CD4-positive, alpha-beta T cell (primary cell): ENCODE data around the gene RPL27A. TPM values are rescaled to one million over a fixed set of nuclear protein-coding genes. Genes with fewer than 3 reads are reported as not detected.

Experiments used
- ATAC-seq: fragments of 200-7000 bp; cut with Tn5 transposase; one replicate; pipeline ENCODE4 v1.10.0; 2022; ENCODE audit warnings: mild to moderate bottlenecking; ENCODE audit not compliant: poor library complexity
- CTCF ChIA-PET: fragments of 350-600 bp; sonication (Branson Sonifier 250); formaldehyde crosslinking; loops from one replicate; lab custom pipeline; 2021; ENCODE audit warnings: antibody characterized with exemption, inconsistent platforms; lab: Charles Lee
- POLR2A ChIA-PET: fragments of 350-600 bp; sonication (Branson Sonifier 250); formaldehyde crosslinking; loops from one replicate; lab custom pipeline; 2021; ENCODE audit warnings: antibody characterized with exemption, inconsistent platforms; lab: Charles Lee
- DNase-seq, 14 experiments: peaks; one replicate each; pipeline ENCODE4 v3.0.0-alpha.2; 2013 to 2020; ENCODE audit warnings: mixed read lengths in 2 of 14
- H3K27ac ChIP-seq, 2 donors: one replicate each; pipeline versions ENCODE4 v1.5.1 to v1.7.0; 2013; ENCODE audit warnings: low read length in 2 of 2, low read depth in 1 of 2, mild to moderate bottlenecking in 1 of 2
- H3K27me3 ChIP-seq, 2 experiments: 1 replicate in 1 of 2; 2 replicates in 1 of 2; pipeline versions ENCODE4 v1.6.1 to v1.7.0; 2013; ENCODE audit warnings: low read length in 2 of 2, control low read depth in 1 of 2, mild to moderate bottlenecking in 1 of 2, moderate library complexity in 1 of 2; ENCODE audit not compliant: insufficient read depth in 2 of 2, control insufficient read depth in 1 of 2
- H3K36me3 ChIP-seq: one replicate; pipeline ENCODE4 v1.6.1; 2013; ENCODE audit warnings: low read length, control low read depth; ENCODE audit not compliant: insufficient read depth
- H3K4me1 ChIP-seq: one replicate; pipeline ENCODE4 v1.6.1; 2013; ENCODE audit warnings: low read length, control low read depth; ENCODE audit not compliant: insufficient read depth
- H3K4me3 ChIP-seq: one replicate; pipeline ENCODE4 v1.5.1; 2013; ENCODE audit warnings: mild to moderate bottlenecking, low read length, moderate library complexity
- H3K9me3 ChIP-seq, 2 experiments: 1 replicate in 1 of 2; 2 replicates in 1 of 2; pipeline versions ENCODE4 v1.6.1 to v1.7.0; 2013; ENCODE audit warnings: low read length in 2 of 2, mild to moderate bottlenecking in 2 of 2, control low read depth in 1 of 2, moderate library complexity in 1 of 2; ENCODE audit not compliant: control insufficient read depth in 1 of 2, insufficient read depth in 1 of 2
- H3K27ac Mint-ChIP-seq: one replicate; pipeline ENCODE4 v1.8.0; 2020; ENCODE audit warnings: mixed read lengths
- H3K27me3 Mint-ChIP-seq: one replicate; pipeline ENCODE4 v1.8.0; 2021; ENCODE audit warnings: mixed read lengths
- H3K36me3 Mint-ChIP-seq: one replicate; pipeline ENCODE4 v1.8.0; 2021; ENCODE audit warnings: low read depth, mixed read lengths
- H3K4me1 Mint-ChIP-seq: one replicate; pipeline ENCODE4 v1.8.0; 2021; ENCODE audit warnings: low read depth, mixed read lengths
- H3K4me3 Mint-ChIP-seq: one replicate; pipeline ENCODE4 v1.8.0; 2020; ENCODE audit warnings: mild to moderate bottlenecking, mixed read lengths
- H3K9me3 Mint-ChIP-seq: one replicate; pipeline ENCODE4 v1.8.0; 2020; ENCODE audit warnings: mixed read lengths
- CTCF ChIP-seq: fragments of 200-600 bp; IDR thresholded peaks from one replicate; pipeline ENCODE4 v1.8.0; 2022; ENCODE audit warnings: antibody characterized with exemption, mild to moderate bottlenecking
- intact Hi-C, 2 experiments: fragments of 100-400 bp; cut with DNase I in 1 of 2; cut with micrococcal nuclease in 1 of 2; formaldehyde crosslinking; loops; one replicate each; pipeline versions ENCODE4 v1.15.1 to v1.9.0; 2023 to 2025; cut with DNase I, micrococcal nuclease
- total RNA-seq, 174 experiments: library from RNA in 2 of 174; stranded (reverse) in 2 of 174; gene quantifications; one replicate each; pipeline ENCODE4 v1.2.3 and lab custom pipeline; 2021 to 2026

The RPL27A gene
- total RNA-seq, 2 experiments from 2014 or later: 1,667 to 1,721 TPM

- DNase-seq (no peak), ATAC-seq (no peak)
- peak overlapping the region; percentile 93 for H3K4me3 ChIP-seq
- CTCF ChIA-PET: no interaction called here
- Mint-ChIP-seq H3K4me3 (peak overlapping the region; percentile 99), H3K27me3 (no peaks in the 10 kb centered on the region), H3K27ac (peak overlapping the region; percentile 99), H3K9me3 (no peaks in the 10 kb centered on the region), H3K4me1 (peaks cover 50% of the 10 kb centered on the region), H3K36me3 (peaks cover 83% of the 10 kb centered on the region)
- H3K27me3 ChIP-seq: no peaks in the 10 kb centered on the region
- H3K4me1 ChIP-seq: peaks cover 27% of the 10 kb centered on the region
- H3K27ac ChIP-seq: peak overlapping the region; percentile 92 to 96
- no peaks in the 10 kb centered on the region for H3K9me3 ChIP-seq
- intact Hi-C loops: loop anchor here (2.0 to 10.0 kb wide), 10 partner anchors 230 to 1863 kb away; partner anchors contain the start of genes ADM (in 1 of the 2), AKIP1 (in 1 of the 2), EIF3F (in 1 of the 2) and IPO7 (in 1 of the 2)
- POLR2A ChIA-PET: interaction anchor here (0.5 to 2.2 kb wide), 11 partner anchors 9 to 778 kb away, joined by 3 to 18 read pairs (median 4); partner anchors contain the start of genes EIF3F, TMEM9B and ZNF143
- TF ChIP-seq CTCF: no peak
- peaks cover 39% of the 10 kb centered on the region for H3K36me3 ChIP-seq
Observed at GRCh38 chr11:8681837-8682302, 722 bp upstream of the RPL27A start.

- POLR2A ChIA-PET: interaction anchor here (1.0 to 2.2 kb wide), 9 partner anchors 8 to 777 kb away, joined by 3 to 18 read pairs (median 5); partner anchors contain the start of genes EIF3F, TMEM9B and ZNF143
- DNase-seq (peak in 3 of 14 experiments; percentile 5 to 38 (median 13)), ATAC-seq (peak; percentile 6)
- H3K4me1 ChIP-seq: peaks cover 37% of the 10 kb centered on the region
- intact Hi-C loops: loop anchor here (2.0 to 10.0 kb wide), 10 partner anchors 229 to 1862 kb away; partner anchors contain the start of genes ADM (in 1 of the 2), AKIP1 (in 1 of the 2), EIF3F (in 1 of the 2) and IPO7 (in 1 of the 2)
- no peaks in the 10 kb centered on the region for H3K27me3 ChIP-seq
- H3K27ac ChIP-seq: peak overlapping the region; percentile 92 to 96
- CTCF ChIA-PET: interaction anchor here (1.4 kb wide), 1 partner anchor 281 kb away, joined by 3 read pairs; the partner anchor contains the start of gene TMEM9B
- peak overlapping the region; percentile 93 for H3K4me3 ChIP-seq
- Mint-ChIP-seq H3K36me3 (peaks cover 87% of the 10 kb centered on the region), H3K4me1 (peaks cover 58% of the 10 kb centered on the region), H3K27me3 (no peaks in the 10 kb centered on the region), H3K27ac (peak overlapping the region; percentile 99), H3K4me3 (peak overlapping the region; percentile 99), H3K9me3 (no peaks in the 10 kb centered on the region)
- peaks cover 42% of the 10 kb centered on the region for H3K36me3 ChIP-seq
- no peak for TF ChIP-seq CTCF
- H3K9me3 ChIP-seq: no peaks in the 10 kb centered on the region
Observed at GRCh38 chr11:8683115-8683807, 669 bp downstream of the RPL27A start.

GRCh38 chr11:8684600-8685290, 2.2 kb downstream of the RPL27A start:
- Histone ChIP-seq H3K27ac (peak overlapping the region; percentile 43 to 96), H3K4me1 (peaks cover 41% of the 10 kb centered on the region), H3K4me3 (no peak overlapping the region), H3K9me3 (no peaks in the 10 kb centered on the region), H3K36me3 (peaks cover 35% of the 10 kb centered on the region), H3K27me3 (no peaks in the 10 kb centered on the region)
- intact Hi-C loops: loop anchor here (5.0 to 10.0 kb wide), 10 partner anchors 228 to 1860 kb away; partner anchors contain the start of genes ADM (in 1 of the 2), AKIP1 (in 1 of the 2), AMPD3 (in 1 of the 2) and IPO7 (in 1 of the 2)
- Mint-ChIP-seq H3K27me3 (no peaks in the 10 kb centered on the region), H3K27ac (peak overlapping the region; percentile 99), H3K4me3 (peak overlapping the region; percentile 99), H3K36me3 (peaks cover 91% of the 10 kb centered on the region), H3K4me1 (peaks cover 70% of the 10 kb centered on the region), H3K9me3 (no peaks in the 10 kb centered on the region)
- no peak for TF ChIP-seq CTCF
- ChIA-PET POLR2A (no interaction called here), CTCF (no interaction called here)
- no peak for DNase-seq
- no peak for ATAC-seq
